VCaP (cell line): ENCODE data around the gene SNX24.

Experiments used
- H3K27ac ChIP-seq: fragments of 450-650 bp; 2 replicates; pipeline ENCODE4 v1.5.1; 2017
- CTCF ChIP-seq: fragments of 450-650 bp; conservative IDR thresholded peaks from 2 replicates; pipeline ENCODE4 v1.5.1; 2017; ENCODE audit warnings: mild to moderate bottlenecking, moderate library complexity

The SNX24 gene

GRCh38 chr5:122885045-122885517, 39.7 kb downstream of the SNX24 start:
- H3K27ac ChIP-seq: no peak overlapping the region
- no peak for TF ChIP-seq CTCF

GRCh38 chr5:122885891-122886290, 40.5 kb downstream of the SNX24 start:
- no peak overlapping the region for H3K27ac ChIP-seq
- no peak for TF ChIP-seq CTCF

GRCh38 chr5:122895141-122895540, 49.7 kb downstream of the SNX24 start:
- no peak overlapping the region for H3K27ac ChIP-seq
- TF ChIP-seq CTCF: no peak

GRCh38 chr5:122896598-122897282, 51.3 kb downstream of the SNX24 start:
- TF ChIP-seq CTCF: peak; percentile 89
- no peak overlapping the region for H3K27ac ChIP-seq

GRCh38 chr5:122897283-122897602, 51.8 kb downstream of the SNX24 start:
- TF ChIP-seq CTCF: peak; percentile 61
- no peak overlapping the region for H3K27ac ChIP-seq

- no peak overlapping the region for H3K27ac ChIP-seq
- TF ChIP-seq CTCF: no peak
These were observed 55.9 kb downstream of the SNX24 start for GRCh38 chr5:122901346-122901745.

GRCh38 chr5:122902263-122902662, 56.9 kb downstream of the SNX24 start:
- H3K27ac ChIP-seq: no peak overlapping the region
- no peak for TF ChIP-seq CTCF
